Measurements from ENCODE around the gene BOLA3.

The BOLA3 gene

GRCh38 chr2:74119912-74120825, 27.5 kb downstream of the BOLA3 start (continued):
- TF ChIP-seq PRDM2 (tag by site-specific recombination; IDR thresholded peaks at IDR 0.05; ENCODE audit: borderline replicate concordance) (0 out of 2 replicates have a peak, but pooled peaks have one; percentile 56), PRDM1 (tag by site-specific recombination; IDR thresholded peaks at IDR 0.05) (no peak), ZSCAN23 (tag by site-specific recombination; IDR thresholded peaks at IDR 0.05) (no peak), ZNF391 (tag by site-specific recombination; IDR thresholded peaks at IDR 0.05; ENCODE audit: borderline replicate concordance, low read depth) (peak; percentile 40; the same call in 1 of the 2 replicates), ZNF624 (tag by site-specific recombination; IDR thresholded peaks at IDR 0.05) (no peak), ZNF837 (tag by site-specific recombination; IDR thresholded peaks at IDR 0.05) (no peak), ZNF629 (tag by site-specific recombination; IDR thresholded peaks at IDR 0.05) (peak; percentile 80), KLF9 (tag by site-specific recombination; IDR thresholded peaks at IDR 0.05; ENCODE audit: low read depth) (peak; percentile 48; the same call in 1 of the 2 replicates), ZNF660 (tag by site-specific recombination; IDR thresholded peaks at IDR 0.05) (peak; percentile 62), ELK4 (IDR thresholded peaks at IDR 0.05; ENCODE audit: borderline replicate concordance, low read depth, low read length) (no peak), MEIS1 (CRISPR knock-in tag; IDR thresholded peaks at IDR 0.05; ENCODE audit: borderline replicate concordance) (no peak), ZBTB20 (tag by site-specific recombination; IDR thresholded peaks at IDR 0.05) (peak; percentile 48; the same call in 1 of the 2 replicates), KLF7 (tag by site-specific recombination; IDR thresholded peaks at IDR 0.05; ENCODE audit: borderline replicate concordance) (peak; percentile 82; the same call in 1 of the 2 replicates), ZBTB7A (tag by site-specific recombination; IDR thresholded peaks at IDR 0.05; ENCODE audit: low read depth) (peak; percentile 45; the same call in 1 of the 2 replicates), SCRT1 (tag by site-specific recombination; IDR thresholded peaks at IDR 0.05; ENCODE audit: borderline replicate concordance) (no peak), ZNF785 (tag by site-specific recombination; IDR thresholded peaks at IDR 0.05) (peak; percentile 22; the same call in 1 of the 2 replicates), ZIC2 (tag by site-specific recombination; IDR thresholded peaks at IDR 0.05) (peak; percentile 77), ZNF112 (tag by site-specific recombination; IDR thresholded peaks at IDR 0.05) (no peak), ZNF707 (tag by site-specific recombination; IDR thresholded peaks at IDR 0.05) (no peak), OVOL3 (tag by site-specific recombination; IDR thresholded peaks at IDR 0.05) (0 out of 2 replicates have a peak, but pooled peaks have one; percentile 56), YY2 (tag by site-specific recombination; IDR thresholded peaks at IDR 0.05) (peak; percentile 99), ZNF558 (tag by site-specific recombination; IDR thresholded peaks at IDR 0.05) (no peak)
- TF ChIP-seq, protein P1, sequence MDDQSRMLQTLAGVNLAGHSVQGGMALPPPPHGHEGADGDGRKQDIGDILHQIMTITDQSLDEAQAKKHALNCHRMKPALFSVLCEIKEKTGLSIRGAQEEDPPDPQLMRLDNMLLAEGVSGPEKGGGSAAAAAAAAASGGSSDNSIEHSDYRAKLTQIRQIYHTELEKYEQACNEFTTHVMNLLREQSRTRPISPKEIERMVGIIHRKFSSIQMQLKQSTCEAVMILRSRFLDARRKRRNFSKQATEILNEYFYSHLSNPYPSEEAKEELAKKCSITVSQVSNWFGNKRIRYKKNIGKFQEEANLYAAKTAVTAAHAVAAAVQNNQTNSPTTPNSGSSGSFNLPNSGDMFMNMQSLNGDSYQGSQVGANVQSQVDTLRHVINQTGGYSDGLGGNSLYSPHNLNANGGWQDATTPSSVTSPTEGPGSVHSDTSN (CRISPR knock-in tag; IDR thresholded peaks at IDR 0.05): peak; percentile 78; the same call in 1 of the 2 replicates
- TF ChIP-seq, protein P2, sequence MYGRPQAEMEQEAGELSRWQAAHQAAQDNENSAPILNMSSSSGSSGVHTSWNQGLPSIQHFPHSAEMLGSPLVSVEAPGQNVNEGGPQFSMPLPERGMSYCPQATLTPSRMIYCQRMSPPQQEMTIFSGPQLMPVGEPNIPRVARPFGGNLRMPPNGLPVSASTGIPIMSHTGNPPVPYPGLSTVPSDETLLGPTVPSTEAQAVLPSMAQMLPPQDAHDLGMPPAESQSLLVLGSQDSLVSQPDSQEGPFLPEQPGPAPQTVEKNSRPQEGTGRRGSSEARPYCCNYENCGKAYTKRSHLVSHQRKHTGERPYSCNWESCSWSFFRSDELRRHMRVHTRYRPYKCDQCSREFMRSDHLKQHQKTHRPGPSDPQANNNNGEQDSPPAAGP (tag by site-specific recombination; IDR thresholded peaks at IDR 0.05): peak; percentile 70
- TF ChIP-seq, protein P3, sequence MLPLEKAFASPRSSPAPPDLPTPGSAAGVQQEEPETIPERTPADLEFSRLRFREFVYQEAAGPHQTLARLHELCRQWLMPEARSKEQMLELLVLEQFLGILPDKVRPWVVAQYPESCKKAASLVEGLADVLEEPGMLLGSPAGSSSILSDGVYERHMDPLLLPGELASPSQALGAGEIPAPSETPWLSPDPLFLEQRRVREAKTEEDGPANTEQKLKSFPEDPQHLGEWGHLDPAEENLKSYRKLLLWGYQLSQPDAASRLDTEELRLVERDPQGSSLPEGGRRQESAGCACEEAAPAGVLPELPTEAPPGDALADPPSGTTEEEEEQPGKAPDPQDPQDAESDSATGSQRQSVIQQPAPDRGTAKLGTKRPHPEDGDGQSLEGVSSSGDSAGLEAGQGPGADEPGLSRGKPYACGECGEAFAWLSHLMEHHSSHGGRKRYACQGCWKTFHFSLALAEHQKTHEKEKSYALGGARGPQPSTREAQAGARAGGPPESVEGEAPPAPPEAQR (tag by site-specific recombination; IDR thresholded peaks at IDR 0.05): no peak
- TF ChIP-seq, protein P4, sequence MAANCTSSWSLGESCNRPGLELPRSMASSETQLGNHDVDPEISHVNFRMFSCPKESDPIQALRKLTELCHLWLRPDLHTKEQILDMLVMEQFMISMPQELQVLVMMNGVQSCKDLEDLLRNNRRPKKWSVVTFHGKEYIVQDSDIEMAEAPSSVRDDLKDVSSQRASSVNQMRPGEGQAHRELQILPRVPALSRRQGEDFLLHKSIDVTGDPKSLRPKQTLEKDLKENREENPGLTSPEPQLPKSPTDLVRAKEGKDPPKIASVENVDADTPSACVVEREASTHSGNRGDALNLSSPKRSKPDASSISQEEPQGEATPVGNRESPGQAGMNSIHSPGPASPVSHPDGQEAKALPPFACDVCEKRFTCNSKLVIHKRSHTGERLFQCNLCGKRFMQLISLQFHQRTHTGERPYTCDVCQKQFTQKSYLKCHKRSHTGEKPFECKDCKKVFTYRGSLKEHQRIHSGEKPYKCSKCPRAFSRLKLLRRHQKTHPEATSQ (tag by site-specific recombination; IDR thresholded peaks at IDR 0.05): peak; percentile 79; the same call in 1 of the 2 replicates
